HG03175 (cell line): ENCODE results near the gene NSG1.

ENCODE experiments used
- ATAC-seq: cut with Tn5 transposase; IDR thresholded peaks from one replicate; pipeline ENCODE4 v1.9.1; 2021; ENCODE audit warnings: mild to moderate bottlenecking, moderate library complexity; ENCODE audit not compliant: unreplicated experiment

Gene NSG1

DNA sequence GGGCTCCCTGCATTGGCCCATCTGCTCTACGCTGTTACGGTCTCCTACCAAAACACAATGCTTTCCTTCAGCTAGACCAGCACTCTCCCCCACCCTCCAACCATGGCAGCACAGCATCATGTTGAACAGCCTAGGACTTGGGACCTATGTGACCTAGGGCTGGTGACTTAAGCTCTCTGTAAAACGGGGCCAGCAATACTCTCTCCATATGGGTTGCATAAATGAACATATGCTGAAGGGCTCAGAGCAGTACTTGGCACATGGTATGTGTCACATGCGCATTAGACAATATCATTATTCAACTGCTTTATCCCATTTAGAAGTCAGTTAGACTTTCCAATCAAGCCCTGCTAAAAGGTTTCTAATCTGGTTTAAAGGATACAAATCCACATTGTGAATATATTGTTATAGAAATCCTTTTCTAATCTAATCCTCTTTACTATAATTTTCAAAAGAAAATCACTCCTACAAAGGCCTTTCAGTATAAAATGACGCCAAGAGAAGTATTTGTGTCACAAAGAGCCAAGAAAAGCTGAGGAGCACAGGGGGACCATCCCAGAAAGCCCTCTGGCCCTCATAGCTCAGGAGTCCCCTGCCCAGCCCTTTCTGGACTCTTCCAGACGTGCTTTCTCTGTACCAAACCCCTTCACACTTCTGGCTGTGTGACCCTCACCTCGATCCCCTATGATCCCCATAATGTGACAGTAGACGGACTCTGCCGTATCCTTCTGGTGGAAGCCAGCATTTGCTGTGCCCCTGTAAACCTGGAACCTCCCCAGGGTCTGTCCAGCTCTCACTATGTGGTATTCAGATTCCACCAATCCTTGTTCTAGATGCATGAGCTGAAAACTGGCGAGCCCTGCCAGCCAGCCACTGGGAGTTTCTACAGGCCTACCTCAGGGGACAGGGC lies 42.3 kb downstream of the NSG1 start:
- no peak for ATAC-seq

DNA sequence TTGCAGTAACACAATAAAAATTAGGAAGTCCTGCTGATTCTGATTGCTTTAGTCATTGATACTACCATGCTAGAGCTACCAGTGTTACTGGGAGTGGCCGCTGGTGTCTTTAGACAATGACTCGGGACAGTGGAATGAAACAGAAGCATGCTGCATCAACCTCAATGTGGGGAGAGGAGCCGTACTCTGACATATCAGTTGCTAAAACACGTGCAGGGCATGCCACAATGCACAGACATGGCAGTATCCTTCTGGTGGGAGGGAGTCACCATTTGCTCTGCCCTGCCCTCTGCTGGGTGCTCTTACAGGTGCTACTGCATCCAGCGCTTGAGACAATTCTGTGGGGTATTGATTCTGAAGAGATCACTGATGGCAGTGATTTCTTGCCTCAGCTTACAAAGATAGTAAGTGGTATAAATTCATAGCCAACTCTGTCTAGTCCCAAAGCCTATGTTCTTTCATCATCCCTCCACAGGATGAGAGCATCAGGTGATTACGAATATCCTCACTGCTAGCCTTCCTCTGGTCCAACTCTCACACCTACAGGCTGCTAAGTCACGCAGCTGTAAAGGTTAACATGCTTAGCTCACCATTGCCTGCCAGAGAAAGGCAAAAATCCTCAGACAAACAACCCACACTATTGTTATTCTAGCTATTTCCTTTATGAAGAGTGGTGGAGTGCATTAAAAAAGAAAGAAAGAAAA lies 43.7 kb downstream of the NSG1 start:
- ATAC-seq = peak; percentile 66

DNA sequence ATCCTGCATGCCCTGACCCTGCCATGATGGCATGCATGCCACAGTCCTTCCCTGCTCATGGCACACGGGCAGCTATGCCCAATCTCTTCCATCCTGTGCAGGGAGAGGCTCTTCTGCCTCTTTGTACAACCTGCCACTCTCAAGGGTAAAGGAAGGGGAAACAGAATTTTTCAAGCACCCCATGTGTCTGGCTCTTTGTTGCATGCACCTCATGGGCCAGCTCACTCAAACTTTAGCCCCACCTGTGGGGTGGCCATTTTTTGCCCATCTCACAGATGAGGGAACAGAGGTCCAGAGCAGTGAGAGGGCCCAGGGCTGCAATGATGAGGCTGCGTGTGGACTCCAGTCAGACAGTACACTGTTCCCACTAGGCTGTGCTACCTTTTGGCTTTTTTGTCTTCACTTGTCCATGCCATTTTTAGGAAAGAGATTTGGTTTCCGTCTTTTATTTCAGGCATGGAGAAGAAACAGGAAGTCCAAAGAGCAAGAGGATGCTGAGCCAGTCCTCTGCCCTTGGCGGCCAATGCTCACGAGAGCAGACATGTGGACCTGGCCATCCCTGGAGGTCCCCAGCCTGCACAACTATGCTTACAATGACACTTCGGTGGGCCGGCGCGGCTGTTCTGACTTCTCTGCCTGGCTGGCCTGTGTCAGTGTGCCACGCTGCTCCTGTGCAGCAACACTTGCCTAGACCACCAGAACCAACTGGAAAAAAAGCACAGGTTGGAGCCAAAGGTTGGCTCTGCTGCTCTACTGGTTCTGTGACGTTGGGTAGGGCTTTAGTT lies 45.6 kb downstream of the NSG1 start:
- ATAC-seq = no peak

DNA sequence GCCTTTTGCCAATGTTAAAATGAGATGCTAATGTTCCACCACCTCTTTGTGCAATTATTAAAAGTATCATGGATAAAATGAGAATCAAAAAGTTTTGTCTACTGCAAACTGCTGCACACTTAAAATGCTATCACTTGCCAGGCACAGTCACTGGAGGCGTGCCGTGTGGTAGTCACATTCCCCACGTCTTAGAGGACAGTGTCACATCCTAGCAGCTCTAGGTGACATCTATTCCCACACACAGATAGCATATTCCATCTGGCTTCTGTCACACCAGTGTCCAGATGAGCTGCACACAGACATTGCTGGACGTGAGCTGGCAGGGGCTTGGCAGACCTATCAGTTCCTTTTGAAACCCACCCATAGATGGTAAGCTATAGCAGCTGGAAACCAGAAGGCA lies 47.0 kb downstream of the NSG1 start:
- no peak for ATAC-seq

DNA sequence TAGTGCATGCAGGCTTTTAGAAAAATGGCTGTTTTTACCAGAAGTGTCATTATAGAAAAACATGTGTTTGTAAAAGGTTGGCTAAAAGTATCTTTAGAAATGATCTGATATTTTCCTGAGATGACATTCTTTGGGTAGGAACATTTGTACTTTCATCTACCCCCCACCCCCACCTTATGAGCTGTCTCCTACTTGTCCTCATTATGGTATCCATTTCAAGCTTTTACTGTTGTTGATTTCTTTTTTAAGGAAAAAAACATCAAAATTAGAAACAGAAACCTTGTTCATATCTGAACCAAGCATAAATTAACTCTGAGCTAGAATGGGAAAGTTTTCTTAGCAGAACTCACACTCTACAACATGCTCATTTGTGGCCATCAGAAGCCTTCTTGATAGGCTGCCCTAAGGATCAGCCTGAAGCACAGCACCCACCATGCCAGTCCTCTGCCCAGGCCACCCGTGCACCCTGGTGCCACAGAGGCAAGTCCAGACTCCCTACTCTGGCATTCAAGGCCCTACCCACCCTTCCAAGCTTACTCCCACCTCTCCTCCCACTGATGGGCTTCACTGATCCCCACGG lies 49.4 kb downstream of the NSG1 start:
- no peak for ATAC-seq

DNA sequence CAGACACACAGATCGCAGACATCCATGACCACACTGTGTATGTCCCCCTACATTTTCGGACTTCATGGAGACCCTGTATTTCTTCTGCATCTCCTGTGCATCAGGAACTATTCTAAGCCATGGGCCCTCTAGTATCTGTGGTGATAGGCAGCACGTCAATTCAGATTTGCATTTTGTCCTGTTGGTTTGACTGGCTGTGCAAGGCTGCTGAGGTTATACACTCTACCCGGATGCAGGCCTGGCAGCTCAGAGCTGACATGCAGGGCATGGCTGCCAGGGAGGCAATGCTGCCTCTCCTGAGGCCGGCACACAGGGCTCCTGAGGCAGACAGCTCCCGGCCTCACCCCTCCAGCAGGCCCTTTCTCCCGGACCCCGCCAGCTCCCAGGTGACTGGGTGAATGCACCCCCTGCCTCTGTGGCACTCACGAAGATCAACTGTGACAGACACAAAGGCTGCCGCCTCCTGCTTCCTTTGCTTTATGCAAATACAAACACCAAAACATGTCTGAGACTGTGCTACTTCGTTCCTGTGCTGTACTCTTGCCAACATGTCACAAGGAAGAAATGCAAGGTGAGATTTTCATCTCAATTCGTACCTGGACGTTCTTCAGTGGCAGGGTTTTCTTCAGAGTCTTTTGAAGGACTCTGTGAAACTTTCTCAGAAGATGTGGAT lies 51.0 kb downstream of the NSG1 start:
- no peak for ATAC-seq

DNA sequence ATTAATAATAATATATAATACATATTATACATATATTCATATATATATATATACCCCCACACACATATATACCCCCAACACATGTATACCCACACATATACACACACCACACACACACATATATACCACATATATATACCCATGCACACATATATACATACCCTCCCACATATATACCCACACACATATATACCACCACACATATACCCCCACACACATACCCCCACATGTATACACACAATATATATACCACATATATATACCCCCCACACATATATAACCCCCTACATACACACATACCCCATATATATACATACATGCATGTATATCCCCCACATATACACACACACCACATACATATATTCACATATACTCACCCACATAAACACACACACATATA lies 52.0 kb downstream of the NSG1 start:
- ATAC-seq = no peak

DNA sequence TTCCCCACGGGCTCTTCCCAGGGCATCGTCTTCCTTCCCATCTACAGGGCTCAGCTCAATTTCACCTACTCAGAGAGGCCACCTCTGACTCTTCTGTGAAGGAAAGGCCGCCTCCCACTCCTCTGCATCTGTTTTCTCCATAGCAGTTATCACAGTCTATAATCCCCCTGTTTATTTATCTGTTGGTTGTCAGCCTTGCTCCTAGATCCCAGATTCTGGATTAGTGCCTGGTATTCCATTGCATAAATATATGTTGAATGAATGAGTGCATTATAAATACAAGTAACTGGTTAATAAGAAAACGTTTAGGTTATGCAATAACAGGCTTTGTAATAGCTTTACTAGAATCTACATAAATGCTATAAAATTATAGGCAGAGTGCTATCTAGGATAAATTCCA lies 52.9 kb downstream of the NSG1 start:
- no peak for ATAC-seq

DNA sequence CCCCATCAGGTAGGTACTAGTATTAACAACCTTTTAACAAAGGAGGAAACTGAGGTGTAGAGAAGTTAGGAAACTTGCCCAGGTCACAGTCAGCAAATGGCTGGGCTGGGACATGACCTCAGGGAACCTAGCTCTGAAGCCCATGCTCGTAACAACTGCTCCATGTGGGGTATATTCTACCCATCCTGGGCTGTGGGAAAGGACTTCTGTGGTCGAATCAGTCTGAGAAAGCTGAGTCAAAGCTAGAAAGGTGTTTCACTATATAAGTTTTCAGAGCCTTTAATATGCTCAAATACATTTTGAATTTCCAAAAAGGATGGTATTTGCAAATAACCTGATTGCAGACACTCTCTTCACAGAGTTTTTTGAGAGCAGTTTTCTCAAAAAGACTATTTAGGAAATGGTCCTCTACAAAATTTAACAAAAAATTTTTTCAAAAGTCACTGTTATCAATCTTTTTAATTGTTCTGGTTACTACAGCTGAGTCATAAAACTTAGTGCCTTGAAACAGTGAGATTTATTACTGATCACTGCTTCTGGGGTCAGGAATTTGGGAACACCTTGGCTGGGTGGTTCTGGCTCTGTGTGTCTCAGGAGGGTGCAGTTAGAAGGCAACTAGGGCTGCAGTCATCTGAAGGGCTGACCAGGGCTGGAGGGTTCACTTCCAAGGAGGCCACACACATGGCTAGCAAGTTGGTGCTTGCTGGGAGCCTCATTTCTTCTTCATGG lies 53.6 kb downstream of the NSG1 start:
- no peak for ATAC-seq

DNA sequence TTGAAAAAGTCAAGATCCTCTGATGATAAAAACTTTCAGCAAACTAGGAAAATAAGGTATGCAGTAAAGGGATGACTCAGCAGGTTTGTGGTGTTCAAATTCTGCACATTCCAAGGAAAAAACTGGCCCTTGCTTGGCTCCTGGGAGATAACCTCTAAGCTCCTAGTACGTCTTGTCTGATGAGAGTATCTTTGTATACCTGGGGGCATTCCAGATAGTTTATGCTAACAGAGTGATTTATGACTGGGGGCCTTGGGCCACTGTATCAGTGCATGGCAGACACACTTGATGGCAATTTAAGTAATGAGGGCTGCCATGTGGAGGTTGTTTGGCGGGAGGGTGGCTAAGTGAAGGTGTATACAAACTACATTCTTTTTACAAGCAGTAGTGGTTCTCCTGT lies 56.9 kb downstream of the NSG1 start:
- no peak for ATAC-seq

DNA sequence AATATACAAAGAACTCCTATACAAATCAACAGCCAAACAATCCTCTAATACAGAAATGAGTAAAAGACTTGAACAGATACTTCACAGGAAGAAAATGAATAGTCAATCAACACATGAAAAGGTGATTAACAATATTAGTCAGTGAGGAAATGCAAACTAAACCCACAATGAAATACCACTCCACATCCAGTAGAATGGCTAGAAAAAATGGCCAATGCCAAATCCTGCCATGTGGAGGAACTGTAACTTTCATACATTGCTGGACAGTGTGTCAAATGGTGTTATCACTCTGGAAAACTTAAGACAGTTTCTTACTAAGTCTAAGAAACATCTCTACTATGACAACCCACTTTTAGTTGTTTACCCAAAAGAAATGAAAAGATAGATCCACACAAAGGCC lies 59.5 kb downstream of the NSG1 start:
- no peak for ATAC-seq

DNA sequence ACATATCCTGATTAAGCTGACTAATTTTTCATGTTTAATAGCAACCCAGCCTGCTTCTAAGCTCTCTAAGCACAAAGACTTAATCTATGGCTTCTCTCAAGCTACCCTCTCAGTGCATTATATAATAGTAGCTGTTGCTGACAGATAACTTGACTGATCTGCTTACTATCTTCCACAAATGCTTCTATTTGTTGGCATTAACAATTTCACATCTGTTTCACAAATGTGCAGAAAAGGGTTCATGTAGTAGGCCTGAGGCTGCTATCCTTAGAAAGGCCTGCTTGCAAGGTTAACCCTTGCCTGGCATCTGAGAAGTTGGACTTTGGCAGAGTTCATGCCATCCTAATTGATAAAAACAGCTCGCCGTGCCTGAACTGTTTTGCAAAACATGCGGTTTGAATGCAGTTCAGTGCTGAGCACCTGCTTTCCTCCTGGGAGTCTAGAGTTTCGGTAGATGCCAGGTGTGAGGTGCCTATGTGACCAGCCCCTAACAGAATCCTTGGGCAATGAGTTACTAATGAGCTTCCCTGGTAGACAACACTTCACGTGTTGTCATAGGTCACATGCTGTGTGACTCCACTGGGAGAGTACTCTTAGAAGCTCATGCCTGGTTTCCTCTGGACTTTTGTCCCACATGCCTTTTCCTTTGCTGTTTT lies 68.4 kb downstream of the NSG1 start:
- peak; percentile 84 for ATAC-seq

DNA sequence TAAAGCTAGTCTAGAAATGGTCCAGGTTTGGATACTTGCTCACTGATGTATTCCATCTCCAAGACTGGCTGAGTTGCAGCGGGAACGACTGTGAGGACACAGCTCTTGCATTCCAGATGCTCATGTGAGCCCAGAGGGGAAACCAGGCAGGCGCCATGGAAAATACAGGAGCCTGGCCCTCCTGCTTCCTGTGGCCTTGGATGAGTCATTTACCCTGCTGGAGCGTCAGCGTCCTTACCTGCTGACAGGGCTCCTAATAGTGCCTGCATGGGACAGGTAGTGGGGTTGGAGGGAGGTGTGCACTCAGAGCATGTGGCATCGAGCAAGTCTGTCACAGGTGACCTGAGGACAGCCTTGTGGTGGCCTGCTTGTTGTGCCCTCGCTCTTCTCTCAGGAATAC lies 69.4 kb downstream of the NSG1 start:
- no peak for ATAC-seq

DNA sequence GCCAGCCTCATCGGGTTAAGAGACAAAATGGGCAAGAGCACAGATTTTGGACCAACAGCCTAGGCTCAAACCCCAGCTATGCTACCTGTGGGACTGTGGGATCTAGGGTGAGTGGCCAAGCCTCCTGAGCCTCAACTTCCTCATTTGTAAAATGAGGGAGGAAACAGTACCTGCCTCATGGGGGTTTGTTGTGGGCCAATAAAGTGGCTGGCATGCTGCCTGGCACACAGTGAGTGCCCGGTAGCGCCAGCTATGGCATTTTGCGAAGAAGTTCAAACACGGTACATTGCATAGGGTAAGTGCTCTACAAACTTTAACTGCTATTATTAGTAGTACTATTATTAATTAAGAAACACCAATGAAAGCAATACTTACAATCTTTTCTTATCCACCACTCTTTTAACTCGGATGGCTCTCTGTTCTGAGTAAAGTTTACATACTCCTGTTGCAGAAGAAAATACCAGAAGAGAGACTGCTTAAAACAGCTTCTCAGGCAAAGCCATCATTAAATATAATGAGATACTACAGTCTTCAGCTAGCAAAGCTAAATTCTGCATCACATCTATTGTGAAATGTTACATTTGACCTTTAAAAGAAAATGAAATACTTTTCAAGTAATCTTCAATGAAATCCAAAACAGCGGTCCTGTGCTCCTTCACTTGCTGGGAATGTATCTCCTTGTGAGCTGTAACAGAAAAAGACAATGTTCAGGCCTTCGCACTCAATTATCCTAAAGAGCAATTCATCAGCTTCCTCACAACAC lies 70.1 kb downstream of the NSG1 start:
- no peak for ATAC-seq

DNA sequence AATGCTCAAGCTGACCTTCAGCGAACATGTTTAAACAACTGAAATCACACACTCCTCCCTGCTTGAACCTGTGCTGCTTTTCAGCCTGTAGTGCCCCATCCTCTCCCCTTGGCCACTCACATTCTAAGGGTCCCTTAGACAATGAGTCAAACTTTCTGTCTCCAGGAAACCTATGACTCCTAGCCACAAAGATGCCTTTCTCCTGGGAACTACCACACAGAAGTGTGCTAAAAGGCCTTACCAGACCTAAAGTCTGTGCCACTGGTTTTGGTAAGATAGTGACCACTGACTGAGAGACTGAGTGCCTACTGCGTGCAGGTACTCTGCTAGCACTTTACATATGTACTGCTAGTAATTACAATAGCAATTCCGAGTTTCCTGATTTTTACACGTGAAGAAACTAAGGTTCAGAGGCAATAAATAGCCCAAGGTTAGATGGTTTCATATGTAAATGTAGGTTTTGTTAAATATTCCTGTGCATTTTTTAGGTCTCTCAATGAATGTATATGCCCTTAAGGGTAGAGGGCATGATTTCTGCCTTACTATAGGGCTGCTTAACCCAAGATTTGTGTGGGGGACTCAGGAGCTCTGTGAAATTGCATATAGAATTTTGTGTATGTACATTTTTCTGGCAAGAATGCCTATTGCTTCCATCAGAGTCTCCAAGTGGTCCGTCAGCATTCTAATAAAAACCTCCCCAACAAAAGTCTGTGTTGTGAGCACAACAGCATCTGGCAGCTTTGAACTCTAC lies 71.1 kb downstream of the NSG1 start:
- ATAC-seq = no peak

DNA sequence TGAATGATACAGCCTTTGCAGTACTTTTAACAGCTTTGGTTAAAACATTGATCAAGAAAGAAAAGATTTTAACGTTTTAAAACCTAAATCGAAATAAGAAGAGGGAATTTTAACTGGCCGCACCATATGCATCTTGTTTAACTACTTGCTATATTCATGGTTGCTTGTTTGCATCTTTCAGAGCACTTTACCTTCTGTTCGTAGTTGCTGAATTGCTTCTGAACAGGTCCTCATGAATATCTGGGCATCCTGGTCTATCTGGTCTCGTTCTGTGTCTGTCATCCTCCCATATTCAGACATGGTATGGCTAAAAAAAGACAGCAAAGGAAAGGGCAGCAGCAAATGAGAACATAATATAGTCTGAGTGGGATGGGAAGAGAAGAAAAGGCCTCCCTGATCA lies 72.3 kb downstream of the NSG1 start:
- ATAC-seq = no peak

DNA sequence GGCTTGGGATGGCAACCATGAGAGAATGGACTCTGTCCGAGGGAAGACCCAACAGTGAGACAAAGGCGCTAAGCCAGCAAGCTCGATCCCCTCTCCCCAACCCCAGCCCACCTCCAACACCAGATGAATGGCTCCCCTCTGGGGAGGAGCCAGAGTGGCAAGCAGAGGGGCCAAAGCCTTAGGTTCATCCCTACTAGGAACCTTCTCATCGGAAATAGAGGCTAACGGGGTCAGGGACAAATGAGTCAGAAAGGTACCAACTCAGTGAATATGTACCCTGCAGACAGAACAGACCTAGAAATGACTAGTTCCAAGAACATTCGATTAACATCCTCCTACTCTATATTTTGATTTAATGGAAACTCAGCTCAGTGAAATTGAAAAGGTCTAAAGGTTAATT lies 73.9 kb downstream of the NSG1 start:
- ATAC-seq = no peak

DNA sequence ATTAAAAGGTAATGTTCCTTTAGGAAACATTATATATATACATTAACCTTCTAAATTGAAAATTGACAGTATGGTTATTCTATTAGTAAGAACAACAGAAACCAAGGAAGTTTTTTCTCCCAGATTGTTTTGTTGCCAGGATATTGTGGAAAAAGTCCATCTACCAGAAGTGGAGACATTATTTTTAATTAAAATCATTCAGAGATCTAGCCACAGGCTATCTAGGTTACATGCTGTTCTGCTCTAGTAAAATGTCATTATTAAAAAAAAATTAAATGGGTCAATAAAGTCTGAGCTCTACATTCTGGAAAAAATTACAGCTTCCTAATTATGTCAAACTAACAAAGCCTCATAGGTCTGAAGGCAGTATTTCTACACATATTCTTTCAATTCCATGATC lies 74.3 kb downstream of the NSG1 start:
- ATAC-seq = no peak
